NB4 (cell line): ENCODE data around the gene GGCX.

Experiments used
- DNase-seq: peaks from one replicate; pipeline ENCODE4 v3.0.0; 2010; ENCODE audit warnings: low read depth
- H3K4me3 ChIP-seq: one replicate; pipeline ENCODE4 v1.5.1; 2011; ENCODE audit warnings: mild to moderate bottlenecking, low read depth, low read length, moderate library complexity
- MYC ChIP-seq: IDR thresholded peaks from 2 replicates; pipeline ENCODE4 v1.6.1; 2011; ENCODE audit warnings: low read depth, low read length
- POLR2A ChIP-seq: IDR thresholded peaks from 2 replicates; pipeline ENCODE4 v1.6.1; 2011; ENCODE audit warnings: mild to moderate bottlenecking; ENCODE audit not compliant: insufficient read length; ENCODE audit errors: extremely low read depth
- TF ChIP-seq, protein P1 (sequence below): IDR thresholded peaks from 2 replicates; pipeline ENCODE4 v1.6.1; 2011; ENCODE audit warnings: low read depth, low read length
- TF ChIP-seq, protein P2 (sequence below): IDR thresholded peaks from one replicate; pipeline ENCODE4 v1.5.1; 2012; ENCODE audit warnings: low read depth, low read length

Gene GGCX

DNA sequence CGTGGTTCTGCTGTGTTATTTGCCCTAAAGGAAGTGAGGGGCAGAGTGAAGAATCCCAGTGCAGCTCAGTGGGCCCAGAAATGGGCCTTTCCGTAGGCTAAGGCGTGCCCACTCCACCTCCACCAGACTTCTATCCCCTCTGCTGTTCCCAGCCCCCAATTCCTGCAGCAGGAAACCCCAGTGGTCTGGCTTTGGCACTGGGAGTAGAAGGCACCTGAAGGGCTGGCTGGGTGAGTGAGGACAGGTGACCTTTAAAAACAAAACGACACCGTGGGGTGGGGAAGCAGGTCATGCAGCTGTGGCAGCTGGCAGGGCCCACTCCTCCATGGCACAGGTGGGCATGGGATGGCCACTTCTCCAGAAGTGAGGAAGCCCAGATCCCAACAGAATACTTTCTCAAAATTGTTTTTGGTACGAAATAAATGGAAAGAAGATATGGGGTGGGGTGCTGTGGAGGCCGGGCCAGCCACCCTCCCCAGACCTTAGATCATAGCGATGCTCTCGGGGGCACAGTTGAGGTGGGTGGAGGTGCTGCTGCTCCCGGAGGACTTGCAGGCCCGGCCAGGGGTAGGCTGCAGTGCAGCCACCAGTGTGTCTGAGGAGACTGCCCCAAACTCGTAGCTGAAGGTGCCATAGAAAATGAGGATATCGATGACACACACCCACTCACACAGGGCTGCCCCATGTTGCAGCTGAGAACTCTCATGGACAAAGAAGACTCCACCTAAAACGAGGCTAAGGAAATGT, 37.5 kb upstream of the GGCX start:
- TF ChIP-seq, protein P1, sequence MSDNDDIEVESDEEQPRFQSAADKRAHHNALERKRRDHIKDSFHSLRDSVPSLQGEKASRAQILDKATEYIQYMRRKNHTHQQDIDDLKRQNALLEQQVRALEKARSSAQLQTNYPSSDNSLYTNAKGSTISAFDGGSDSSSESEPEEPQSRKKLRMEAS, result no peak
- TF ChIP-seq MYC (no peak), POLR2A (no peak)
- TF ChIP-seq, protein P2, sequence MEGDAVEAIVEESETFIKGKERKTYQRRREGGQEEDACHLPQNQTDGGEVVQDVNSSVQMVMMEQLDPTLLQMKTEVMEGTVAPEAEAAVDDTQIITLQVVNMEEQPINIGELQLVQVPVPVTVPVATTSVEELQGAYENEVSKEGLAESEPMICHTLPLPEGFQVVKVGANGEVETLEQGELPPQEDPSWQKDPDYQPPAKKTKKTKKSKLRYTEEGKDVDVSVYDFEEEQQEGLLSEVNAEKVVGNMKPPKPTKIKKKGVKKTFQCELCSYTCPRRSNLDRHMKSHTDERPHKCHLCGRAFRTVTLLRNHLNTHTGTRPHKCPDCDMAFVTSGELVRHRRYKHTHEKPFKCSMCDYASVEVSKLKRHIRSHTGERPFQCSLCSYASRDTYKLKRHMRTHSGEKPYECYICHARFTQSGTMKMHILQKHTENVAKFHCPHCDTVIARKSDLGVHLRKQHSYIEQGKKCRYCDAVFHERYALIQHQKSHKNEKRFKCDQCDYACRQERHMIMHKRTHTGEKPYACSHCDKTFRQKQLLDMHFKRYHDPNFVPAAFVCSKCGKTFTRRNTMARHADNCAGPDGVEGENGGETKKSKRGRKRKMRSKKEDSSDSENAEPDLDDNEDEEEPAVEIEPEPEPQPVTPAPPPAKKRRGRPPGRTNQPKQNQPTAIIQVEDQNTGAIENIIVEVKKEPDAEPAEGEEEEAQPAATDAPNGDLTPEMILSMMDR, result no peak
- DNase-seq, result no peak
- no peak overlapping the region for H3K4me3 ChIP-seq

GRCh38 chr2:85597241-85597640, 35.9 kb upstream of the GGCX start:
- DNase-seq, result no peak
- no peak overlapping the region for H3K4me3 ChIP-seq
- TF ChIP-seq POLR2A (no peak), MYC (no peak)
- TF ChIP-seq, protein P1, result no peak
- TF ChIP-seq, protein P2, result no peak

GRCh38 chr2:85596486-85597143, 35.3 kb upstream of the GGCX start:
- no peak for DNase-seq
- TF ChIP-seq POLR2A, result no peak
- TF ChIP-seq, protein P1, result no peak
- TF ChIP-seq, protein P2, result no peak
- TF ChIP-seq MYC, result no peak
- peak overlapping the region; percentile 93 for H3K4me3 ChIP-seq

DNA sequence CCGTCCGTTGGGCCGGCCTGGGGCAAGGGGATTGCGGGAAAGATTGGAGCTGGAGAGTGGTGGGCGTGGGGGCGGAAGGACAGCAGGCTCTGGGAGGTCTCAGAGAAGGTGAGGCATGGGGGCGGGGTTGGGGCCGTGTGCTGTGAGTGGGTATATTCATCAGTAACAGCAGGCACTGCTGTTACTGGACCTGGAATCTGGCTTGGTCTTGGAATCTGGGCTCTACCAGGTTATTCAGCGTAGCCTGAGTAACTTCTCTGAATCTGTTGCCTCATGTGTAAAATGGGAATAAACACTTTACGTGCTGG, 34.7 kb upstream of the GGCX start:
- H3K4me3 ChIP-seq, result peak overlapping the region; percentile 93
- TF ChIP-seq, protein P1, result no peak
- TF ChIP-seq MYC, result no peak
- TF ChIP-seq, protein P2, result no peak
- TF ChIP-seq POLR2A, result no peak
- no peak for DNase-seq

- DNase-seq, result peak; percentile 99
- TF ChIP-seq, protein P2, result no peak
- TF ChIP-seq POLR2A (peak; percentile 75), MYC (peak; percentile 22; the same call in 1 of the 2 replicates)
- TF ChIP-seq, protein P1, result peak; percentile 69; the same call in 1 of the 2 replicates
- peak within 1 kb of the TSS; percentile 93 for H3K4me3 ChIP-seq
These were observed 34.2 kb upstream of the GGCX start, which contains the start of gene RNF181 for GRCh38 chr2:85595301-85596025. Gene RNF181 (plus strand): TSS chr2:85595745. CDS start chr2:85595764, 19 bp downstream.
